ENCODE measurements around the gene PLEKHO1.

The PLEKHO1 gene

DNA sequence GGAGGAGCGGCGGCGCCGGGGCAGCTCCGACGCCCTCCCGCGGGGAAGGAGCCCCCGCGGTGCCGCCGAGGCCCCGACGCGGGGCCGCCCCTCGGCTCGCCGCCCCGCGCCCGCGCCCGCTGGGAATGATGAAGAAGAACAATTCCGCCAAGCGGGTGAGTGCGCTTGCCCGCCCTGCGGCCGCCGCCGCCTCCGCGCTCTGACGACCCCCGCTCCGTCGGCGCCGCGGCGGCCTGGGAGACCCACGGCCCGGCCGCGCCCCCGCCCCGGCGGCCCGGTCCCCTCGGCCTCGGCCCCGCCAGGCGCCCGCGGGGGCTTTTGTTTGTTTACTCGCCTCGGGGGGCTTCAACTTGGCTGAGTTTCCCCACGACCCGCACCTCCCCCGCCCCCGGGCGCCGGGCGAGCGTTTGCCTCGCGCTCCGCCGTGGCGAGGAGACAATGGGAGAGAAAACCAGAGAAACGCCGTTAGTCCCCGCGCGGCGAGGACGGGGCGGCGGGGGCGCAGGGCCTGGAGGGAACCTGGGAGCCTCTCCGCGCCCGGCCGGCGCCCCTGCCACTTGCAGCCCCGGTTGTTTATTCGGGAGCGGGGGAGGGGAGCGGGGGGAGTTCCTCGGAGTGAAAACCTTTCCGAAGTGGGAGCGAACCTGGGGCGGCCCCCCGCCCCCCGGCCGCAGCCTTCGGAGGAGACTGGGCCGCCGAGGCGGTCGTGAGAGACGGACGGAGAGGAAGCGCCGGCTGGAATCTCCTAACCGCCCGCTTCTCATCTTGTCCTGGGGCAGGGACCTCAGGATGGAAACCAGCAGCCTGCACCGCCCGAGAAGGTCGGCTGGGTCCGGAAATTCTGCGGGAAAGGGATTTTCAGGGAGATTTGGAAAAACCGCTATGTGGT, 661 bp downstream of the PLEKHO1 start:
- peaks cover 3% of the 10 kb centered on the region; the same call in 1 of the 2 replicates for H3K27me3 ChIP-seq (ENCODE audit: insufficient read depth, low read depth)
- H3K79me2 ChIP-seq (ENCODE audit: insufficient read depth, low read depth): 0 out of 2 replicates have a peak, but pooled peaks cover 4% of the 10 kb centered on the region
- no peaks in the 10 kb centered on the region for H4K20me1 ChIP-seq (ENCODE audit: insufficient read depth)
- H3K27ac ChIP-seq: no peak overlapping the region
- peak overlapping the region; percentile 81 for H3K4me3 ChIP-seq (IDR thresholded peaks at IDR 0.05; ENCODE audit: insufficient read depth, low read depth, low read length)
- H2AFZ ChIP-seq (ENCODE audit: low read depth): peak overlapping the region; percentile 78
- H3K4me1 ChIP-seq (ENCODE audit: low read depth, poor library complexity, severe bottlenecking): peaks cover 45% of the 10 kb centered on the region
- H3K4me2 ChIP-seq: peak overlapping the region; percentile 79
- TF ChIP-seq, protein P1, sequence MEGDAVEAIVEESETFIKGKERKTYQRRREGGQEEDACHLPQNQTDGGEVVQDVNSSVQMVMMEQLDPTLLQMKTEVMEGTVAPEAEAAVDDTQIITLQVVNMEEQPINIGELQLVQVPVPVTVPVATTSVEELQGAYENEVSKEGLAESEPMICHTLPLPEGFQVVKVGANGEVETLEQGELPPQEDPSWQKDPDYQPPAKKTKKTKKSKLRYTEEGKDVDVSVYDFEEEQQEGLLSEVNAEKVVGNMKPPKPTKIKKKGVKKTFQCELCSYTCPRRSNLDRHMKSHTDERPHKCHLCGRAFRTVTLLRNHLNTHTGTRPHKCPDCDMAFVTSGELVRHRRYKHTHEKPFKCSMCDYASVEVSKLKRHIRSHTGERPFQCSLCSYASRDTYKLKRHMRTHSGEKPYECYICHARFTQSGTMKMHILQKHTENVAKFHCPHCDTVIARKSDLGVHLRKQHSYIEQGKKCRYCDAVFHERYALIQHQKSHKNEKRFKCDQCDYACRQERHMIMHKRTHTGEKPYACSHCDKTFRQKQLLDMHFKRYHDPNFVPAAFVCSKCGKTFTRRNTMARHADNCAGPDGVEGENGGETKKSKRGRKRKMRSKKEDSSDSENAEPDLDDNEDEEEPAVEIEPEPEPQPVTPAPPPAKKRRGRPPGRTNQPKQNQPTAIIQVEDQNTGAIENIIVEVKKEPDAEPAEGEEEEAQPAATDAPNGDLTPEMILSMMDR (conservative IDR thresholded peaks at IDR 0.05; ENCODE audit: low read depth, low read length): no peak
- no peaks in the 10 kb centered on the region for H3K36me3 ChIP-seq (ENCODE audit: insufficient read depth)
- peak overlapping the region; percentile 71; the same call in 1 of the 2 replicates for H3K9ac ChIP-seq

DNA sequence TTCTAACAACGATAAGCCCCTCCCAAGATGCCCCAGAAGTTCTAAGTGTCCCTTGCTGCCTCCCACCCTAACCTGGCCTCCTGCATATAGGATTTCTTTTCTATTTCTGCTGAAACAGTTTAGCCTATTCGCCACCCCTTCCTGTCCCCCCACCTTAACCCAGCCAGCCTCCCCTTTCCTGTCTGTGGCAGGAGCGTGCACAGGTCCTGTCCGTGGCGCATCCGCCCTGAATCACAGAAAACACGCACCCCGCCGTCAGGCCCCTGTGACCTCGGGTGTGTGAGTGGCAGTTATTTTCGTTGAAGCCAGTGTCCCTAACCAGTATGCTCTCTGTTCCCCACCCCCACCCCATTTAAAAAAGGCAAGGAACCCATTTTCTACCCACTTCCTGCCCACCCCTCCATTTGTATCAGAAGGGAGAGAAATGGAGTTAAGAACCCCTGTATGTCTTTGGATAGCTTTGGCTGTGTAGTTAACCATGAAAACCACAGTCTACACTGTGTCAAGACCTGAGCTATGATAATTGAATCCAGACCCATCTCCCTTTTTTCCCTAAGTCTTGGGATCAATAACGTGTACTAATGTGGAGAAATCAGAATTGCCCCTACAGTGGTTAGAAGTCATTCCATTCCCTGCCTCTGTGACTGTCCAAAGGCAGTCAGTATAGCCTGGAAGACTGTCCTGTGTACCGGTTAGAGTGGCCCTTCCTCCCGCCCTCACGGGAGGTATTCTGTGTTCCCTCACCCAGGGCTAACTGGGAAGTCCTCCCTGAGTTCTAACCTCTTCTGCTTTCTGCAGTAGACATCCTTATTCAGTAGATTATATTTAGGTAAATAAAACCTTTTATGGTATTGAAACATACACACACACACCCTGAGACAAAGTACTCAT, 1.8 kb downstream of the PLEKHO1 start:
- Histone ChIP-seq H3K36me3 (ENCODE audit: insufficient read depth) (no peaks in the 10 kb centered on the region), H3K4me3 (IDR thresholded peaks at IDR 0.05; ENCODE audit: insufficient read depth, low read depth, low read length) (peak overlapping the region; percentile 81), H3K4me2 (peak overlapping the region; percentile 79), H2AFZ (ENCODE audit: low read depth) (no peak overlapping the region), H3K79me2 (ENCODE audit: insufficient read depth, low read depth) (0 out of 2 replicates have a peak, but pooled peaks cover 4% of the 10 kb centered on the region), H3K4me1 (ENCODE audit: low read depth, poor library complexity, severe bottlenecking) (peaks cover 41% of the 10 kb centered on the region), H3K27ac (no peak overlapping the region), H3K9ac (no peak overlapping the region), H4K20me1 (ENCODE audit: insufficient read depth) (no peaks in the 10 kb centered on the region), H3K27me3 (ENCODE audit: insufficient read depth, low read depth) (peaks cover 3% of the 10 kb centered on the region; the same call in 1 of the 2 replicates)
- TF ChIP-seq, protein P1 (conservative IDR thresholded peaks at IDR 0.05; ENCODE audit: low read depth, low read length): no peak

DNA sequence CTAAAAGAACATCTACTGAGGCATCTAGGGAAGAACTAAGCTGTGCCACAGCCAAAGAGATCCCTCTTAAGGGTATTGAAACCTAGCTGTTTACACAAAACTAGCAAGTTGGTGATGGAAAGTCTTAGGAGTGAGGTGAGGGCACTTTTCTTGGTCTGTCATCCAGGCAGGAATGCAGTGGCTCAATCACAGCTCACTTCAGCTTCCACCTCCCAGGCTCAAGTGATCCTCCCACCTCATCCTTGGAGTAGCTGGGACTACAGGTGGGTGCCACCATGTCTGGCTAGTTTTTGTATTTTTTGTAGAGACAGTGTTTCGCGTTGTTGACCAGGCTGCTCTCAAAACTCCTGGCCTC, 2.4 kb downstream of the PLEKHO1 start:
- Histone ChIP-seq H3K27ac (no peak overlapping the region), H4K20me1 (ENCODE audit: insufficient read depth) (no peaks in the 10 kb centered on the region), H3K79me2 (ENCODE audit: insufficient read depth, low read depth) (0 out of 2 replicates have a peak, but pooled peaks cover 4% of the 10 kb centered on the region), H2AFZ (ENCODE audit: low read depth) (no peak overlapping the region), H3K27me3 (ENCODE audit: insufficient read depth, low read depth) (peaks cover 3% of the 10 kb centered on the region; the same call in 1 of the 2 replicates), H3K4me1 (ENCODE audit: low read depth, poor library complexity, severe bottlenecking) (peaks cover 35% of the 10 kb centered on the region), H3K4me2 (peak overlapping the region; percentile 79; the same call in 1 of the 2 replicates), H3K9ac (no peak overlapping the region), H3K4me3 (IDR thresholded peaks at IDR 0.05; ENCODE audit: insufficient read depth, low read depth, low read length) (no peak overlapping the region), H3K36me3 (ENCODE audit: insufficient read depth) (no peaks in the 10 kb centered on the region)
- TF ChIP-seq, protein P1 (conservative IDR thresholded peaks at IDR 0.05; ENCODE audit: low read depth, low read length): no peak

DNA sequence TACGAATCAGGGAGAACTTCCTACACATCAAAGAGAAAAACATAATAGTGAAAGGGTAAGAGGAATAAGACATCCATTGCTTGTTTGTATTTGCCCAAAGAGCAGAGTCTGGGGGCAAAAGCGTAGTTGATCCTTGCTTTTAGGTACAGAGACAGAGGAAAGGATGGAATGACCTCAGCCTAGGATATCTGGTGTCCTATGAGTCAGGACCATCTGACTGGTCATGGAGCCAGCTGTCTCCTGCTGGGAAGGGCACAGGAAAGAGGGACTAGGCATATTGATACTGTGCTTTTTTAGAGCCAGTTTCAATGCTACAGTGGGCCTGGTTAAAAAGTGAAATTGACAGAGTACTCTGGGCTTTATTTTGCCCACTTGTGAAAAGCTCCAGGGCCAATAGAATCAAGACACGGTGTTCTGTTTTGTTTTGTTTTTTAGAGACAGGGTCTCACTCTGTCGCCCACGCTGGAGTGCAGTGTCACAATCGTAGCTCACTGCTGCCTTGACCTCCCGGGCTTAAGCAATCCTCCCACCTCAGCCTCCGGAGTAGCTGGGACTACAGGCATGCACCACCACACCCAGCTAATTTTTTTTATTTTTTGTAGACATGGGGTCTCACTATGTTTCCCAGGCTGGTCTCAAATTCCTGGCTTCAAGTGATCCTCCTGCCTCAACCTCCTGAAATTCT, 3.2 kb downstream of the PLEKHO1 start:
- Histone ChIP-seq H3K9ac (no peak overlapping the region), H3K4me3 (IDR thresholded peaks at IDR 0.05; ENCODE audit: insufficient read depth, low read depth, low read length) (no peak overlapping the region), H2AFZ (ENCODE audit: low read depth) (no peak overlapping the region), H4K20me1 (ENCODE audit: insufficient read depth) (no peaks in the 10 kb centered on the region), H3K27ac (no peak overlapping the region), H3K36me3 (ENCODE audit: insufficient read depth) (no peaks in the 10 kb centered on the region), H3K4me1 (ENCODE audit: low read depth, poor library complexity, severe bottlenecking) (peaks cover 36% of the 10 kb centered on the region), H3K79me2 (ENCODE audit: insufficient read depth, low read depth) (0 out of 2 replicates have a peak, but pooled peaks cover 4% of the 10 kb centered on the region), H3K27me3 (ENCODE audit: insufficient read depth, low read depth) (peaks cover 3% of the 10 kb centered on the region; the same call in 1 of the 2 replicates), H3K4me2 (no peak overlapping the region)
- TF ChIP-seq, protein P1 (conservative IDR thresholded peaks at IDR 0.05; ENCODE audit: low read depth, low read length): no peak

Data from KMS-11 (cell line).